ENCODE results near the gene RTRAF. TPM values are rescaled to one million over a fixed set of nuclear protein-coding genes. Genes with fewer than 3 reads are reported as not detected.
A peak's percentile ranks its signal among the peaks of the same experiment; 100 is the strongest.

RTRAF gene
- total RNA-seq, 1 donor from 2014 or later = 60.5 TPM

DNA sequence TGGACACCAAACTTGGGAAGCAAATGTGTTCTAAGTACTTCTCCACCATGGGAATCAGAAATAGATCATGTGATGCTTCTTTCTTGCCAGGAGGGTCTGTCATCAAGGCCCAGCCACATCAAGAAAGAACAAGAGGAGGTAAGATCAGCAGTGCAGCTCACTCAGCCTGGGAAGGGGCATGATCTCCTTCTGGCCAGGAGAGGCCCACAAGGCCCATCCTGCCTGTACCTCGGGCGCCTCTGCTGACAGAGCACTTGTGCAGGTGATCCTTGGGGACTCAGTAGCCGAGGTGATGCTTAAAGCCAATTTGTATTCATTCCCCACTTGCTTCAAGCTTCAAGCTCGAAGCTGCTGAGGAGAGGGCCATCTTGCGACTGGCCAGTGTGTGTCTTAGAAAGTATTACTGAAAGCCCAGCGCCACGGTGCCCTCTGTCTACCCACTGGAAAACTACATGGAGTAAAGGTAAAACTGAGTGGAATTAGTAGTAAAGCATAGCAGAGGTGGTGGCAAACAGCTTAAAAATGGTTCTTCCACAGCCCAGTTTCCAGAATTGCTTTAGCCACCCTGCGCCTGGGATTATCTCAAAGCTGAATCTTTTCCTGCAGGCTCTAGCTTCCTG lies 26.2 kb downstream of the RTRAF start:
- Histone ChIP-seq H3K27ac (ENCODE audit: low read depth, low read length) (no peak overlapping the region), H3K4me3 (ENCODE audit: low read length in 3 of 3) (no peak overlapping the region), H3K4me1 (ENCODE audit: control insufficient read depth in 3 of 3, insufficient read depth in 3 of 3, low read length in 3 of 3) (peaks cover 11 to 36% (median 31%) of the 10 kb centered on the region in 3 donors), H3K9me3 (ENCODE audit: control insufficient read depth in 3 of 3, low read length in 3 of 3) (no peaks in the 10 kb centered on the region), H3K9ac (ENCODE audit: low read depth in 1 of 3, low read length in 3 of 3) (no peak overlapping the region), H3K27me3 (ENCODE audit: control insufficient read depth in 3 of 3, insufficient read depth in 3 of 3, low read length in 3 of 3) (peaks cover 0 to 5% (median 0%) of the 10 kb centered on the region in 3 donors), H3K36me3 (ENCODE audit: control insufficient read depth in 3 of 3, insufficient read depth in 3 of 3, low read length in 3 of 3) (peaks cover 14 to 18% (median 17%) of the 10 kb centered on the region in 3 donors)

DNA sequence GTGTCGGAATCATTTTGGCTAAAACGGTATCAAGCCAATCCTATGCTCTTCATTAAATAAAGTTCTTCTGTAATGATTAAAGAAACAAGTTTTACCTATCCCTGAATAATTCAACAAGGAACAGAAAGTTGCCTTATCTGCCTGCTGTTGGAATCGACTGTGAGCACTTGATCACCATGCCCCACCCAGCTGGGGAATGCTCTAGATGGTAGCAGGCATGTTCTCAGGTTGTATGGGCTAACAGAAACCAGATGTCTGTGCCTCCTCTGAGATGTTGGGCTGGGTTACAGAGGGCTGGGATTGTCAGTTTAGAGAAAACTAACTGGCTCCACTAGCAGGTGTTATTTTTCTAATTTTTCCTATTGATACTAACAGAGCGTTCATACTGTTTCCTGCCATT lies 28.9 kb downstream of the RTRAF start:
- H3K36me3 ChIP-seq (ENCODE audit: control insufficient read depth in 3 of 3, insufficient read depth in 3 of 3, low read length in 3 of 3) = peaks cover 0 to 6% (median 6%) of the 10 kb centered on the region in 3 donors
- H3K27me3 ChIP-seq (ENCODE audit: control insufficient read depth in 3 of 3, insufficient read depth in 3 of 3, low read length in 3 of 3) = peaks cover 0 to 5% (median 0%) of the 10 kb centered on the region in 3 donors
- H3K4me1 ChIP-seq (ENCODE audit: control insufficient read depth in 3 of 3, insufficient read depth in 3 of 3, low read length in 3 of 3) = peaks cover 14 to 40% (median 35%) of the 10 kb centered on the region in 3 donors
- no peaks in the 10 kb centered on the region for H3K9me3 ChIP-seq (ENCODE audit: control insufficient read depth in 3 of 3, low read length in 3 of 3)
- no peak overlapping the region for H3K27ac ChIP-seq (ENCODE audit: low read depth, low read length)
- no peak overlapping the region for H3K9ac ChIP-seq (ENCODE audit: low read depth in 1 of 3, low read length in 3 of 3)
- no peak overlapping the region for H3K4me3 ChIP-seq (ENCODE audit: low read length in 3 of 3)

GRCh38 chr14:52018970-52019369 lies 29.6 kb downstream of the RTRAF start:
- H3K27ac ChIP-seq (ENCODE audit: low read depth, low read length) = no peak overlapping the region
- H3K4me3 ChIP-seq (ENCODE audit: low read length in 3 of 3) = no peak overlapping the region
- peaks cover 0 to 6% (median 5%) of the 10 kb centered on the region in 3 donors for H3K36me3 ChIP-seq (ENCODE audit: control insufficient read depth in 3 of 3, insufficient read depth in 3 of 3, low read length in 3 of 3)
- no peak overlapping the region for H3K9ac ChIP-seq (ENCODE audit: low read depth in 1 of 3, low read length in 3 of 3)
- peaks cover 11 to 33% (median 32%) of the 10 kb centered on the region in 3 donors for H3K4me1 ChIP-seq (ENCODE audit: control insufficient read depth in 3 of 3, insufficient read depth in 3 of 3, low read length in 3 of 3)
- H3K9me3 ChIP-seq (ENCODE audit: control insufficient read depth in 3 of 3, low read length in 3 of 3) = no peaks in the 10 kb centered on the region
- H3K27me3 ChIP-seq (ENCODE audit: control insufficient read depth in 3 of 3, insufficient read depth in 3 of 3, low read length in 3 of 3) = peaks cover 0 to 5% (median 0%) of the 10 kb centered on the region in 3 donors

DNA sequence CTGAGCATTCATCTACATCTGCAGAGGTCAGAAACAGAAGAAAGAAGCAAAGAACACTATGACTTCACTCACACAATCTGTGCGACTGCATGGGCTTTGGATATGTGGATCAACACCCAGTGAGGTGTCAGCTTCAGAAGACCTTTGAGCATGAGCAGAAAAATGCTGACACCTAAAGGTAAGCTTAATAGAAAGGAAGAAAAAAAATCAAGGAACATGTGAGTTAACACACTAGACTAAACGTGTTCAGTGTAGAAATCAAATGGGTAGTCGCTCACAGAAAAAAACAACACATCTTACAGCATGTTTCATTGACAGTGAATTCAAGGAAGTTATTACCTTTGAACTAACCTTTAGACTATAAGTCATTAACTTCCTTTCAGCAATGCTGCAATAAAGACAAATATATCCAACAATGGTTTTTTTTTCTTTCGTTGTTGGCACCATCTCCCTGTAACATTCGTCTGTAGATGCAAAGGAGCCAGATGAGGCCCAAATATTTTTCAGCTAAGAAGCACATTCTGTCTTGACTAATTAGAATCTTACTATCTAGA lies 30.9 kb downstream of the RTRAF start:
- Histone ChIP-seq H3K9me3 (ENCODE audit: control insufficient read depth in 3 of 3, low read length in 3 of 3) (peaks cover 0 to 2% (median 0%) of the 10 kb centered on the region in 3 donors), H3K9ac (ENCODE audit: low read depth in 1 of 3, low read length in 3 of 3) (no peak overlapping the region), H3K36me3 (ENCODE audit: control insufficient read depth in 3 of 3, insufficient read depth in 3 of 3, low read length in 3 of 3) (peaks cover 0 to 6% (median 4%) of the 10 kb centered on the region in 3 donors), H3K27me3 (ENCODE audit: control insufficient read depth in 3 of 3, insufficient read depth in 3 of 3, low read length in 3 of 3) (peaks cover 0 to 5% (median 0%) of the 10 kb centered on the region in 3 donors), H3K27ac (ENCODE audit: low read depth, low read length) (no peak overlapping the region), H3K4me3 (ENCODE audit: low read length in 3 of 3) (no peak overlapping the region), H3K4me1 (ENCODE audit: control insufficient read depth in 3 of 3, insufficient read depth in 3 of 3, low read length in 3 of 3) (peaks cover 7 to 26% (median 25%) of the 10 kb centered on the region in 3 donors)

DNA sequence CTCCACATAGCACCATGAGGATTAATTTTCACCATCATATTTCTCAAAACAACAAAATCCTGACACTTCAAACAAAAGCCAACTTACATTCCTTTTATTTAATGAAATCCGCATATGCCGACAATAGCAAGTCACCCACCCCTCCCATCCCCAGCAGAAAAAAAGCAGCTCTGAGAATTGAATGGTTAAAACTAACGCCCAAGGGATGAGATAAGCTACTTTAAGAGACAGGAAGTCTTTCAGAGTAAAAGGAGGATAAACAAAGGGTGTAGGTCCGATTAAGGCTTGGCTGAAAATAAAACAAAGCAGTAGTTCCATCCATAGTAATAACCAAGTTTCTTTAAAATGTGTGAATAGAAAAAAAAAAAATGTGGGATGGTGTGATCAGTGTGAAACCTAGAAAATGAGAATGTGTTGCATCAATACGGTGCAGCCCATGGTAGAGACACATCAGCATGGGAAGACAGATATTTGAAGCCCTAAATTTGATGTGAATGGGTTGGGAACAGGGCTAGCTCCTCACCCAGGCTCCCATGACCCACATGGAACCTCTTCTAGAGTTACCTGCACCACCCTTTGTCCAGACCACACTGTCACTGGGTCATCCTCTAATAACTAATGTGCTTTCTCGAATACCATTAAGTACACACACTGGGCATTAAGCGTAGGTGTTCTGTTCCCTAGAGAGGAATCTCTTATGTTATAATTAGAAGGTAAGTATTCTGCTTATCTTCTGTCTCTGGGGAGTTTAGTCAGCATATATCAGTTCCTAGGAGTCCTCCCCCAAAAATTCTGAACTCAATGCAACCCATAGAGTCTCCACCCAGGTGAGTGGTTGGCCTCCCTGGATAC lies 31.7 kb downstream of the RTRAF start:
- Histone ChIP-seq H3K9ac (ENCODE audit: low read depth in 1 of 3, low read length in 3 of 3) (no peak overlapping the region), H3K27ac (ENCODE audit: low read depth, low read length) (peak overlapping the region; percentile 14), H3K4me1 (ENCODE audit: control insufficient read depth in 3 of 3, insufficient read depth in 3 of 3, low read length in 3 of 3) (peaks cover 3 to 25% (median 19%) of the 10 kb centered on the region in 3 donors), H3K9me3 (ENCODE audit: control insufficient read depth in 3 of 3, low read length in 3 of 3) (peaks cover 0 to 2% (median 0%) of the 10 kb centered on the region in 3 donors), H3K27me3 (ENCODE audit: control insufficient read depth in 3 of 3, insufficient read depth in 3 of 3, low read length in 3 of 3) (peaks cover 0 to 5% (median 0%) of the 10 kb centered on the region in 3 donors), H3K4me3 (ENCODE audit: low read length in 3 of 3) (no peak overlapping the region), H3K36me3 (ENCODE audit: control insufficient read depth in 3 of 3, insufficient read depth in 3 of 3, low read length in 3 of 3) (peaks cover 0 to 6% (median 4%) of the 10 kb centered on the region in 3 donors)

GRCh38 chr14:52021957-52022600 lies 32.7 kb downstream of the RTRAF start:
- Histone ChIP-seq H3K9me3 (ENCODE audit: control insufficient read depth in 3 of 3, low read length in 3 of 3) (peaks cover 0 to 2% (median 0%) of the 10 kb centered on the region in 3 donors), H3K36me3 (ENCODE audit: control insufficient read depth in 3 of 3, insufficient read depth in 3 of 3, low read length in 3 of 3) (peaks cover 0 to 6% (median 4%) of the 10 kb centered on the region in 3 donors), H3K27ac (ENCODE audit: low read depth, low read length) (no peak overlapping the region), H3K4me3 (ENCODE audit: low read length in 3 of 3) (no peak overlapping the region), H3K27me3 (ENCODE audit: control insufficient read depth in 3 of 3, insufficient read depth in 3 of 3, low read length in 3 of 3) (peaks cover 0 to 5% (median 0%) of the 10 kb centered on the region in 3 donors), H3K4me1 (ENCODE audit: control insufficient read depth in 3 of 3, insufficient read depth in 3 of 3, low read length in 3 of 3) (peaks cover 4 to 30% (median 17%) of the 10 kb centered on the region in 3 donors), H3K9ac (ENCODE audit: low read depth in 1 of 3, low read length in 3 of 3) (no peak overlapping the region)

DNA sequence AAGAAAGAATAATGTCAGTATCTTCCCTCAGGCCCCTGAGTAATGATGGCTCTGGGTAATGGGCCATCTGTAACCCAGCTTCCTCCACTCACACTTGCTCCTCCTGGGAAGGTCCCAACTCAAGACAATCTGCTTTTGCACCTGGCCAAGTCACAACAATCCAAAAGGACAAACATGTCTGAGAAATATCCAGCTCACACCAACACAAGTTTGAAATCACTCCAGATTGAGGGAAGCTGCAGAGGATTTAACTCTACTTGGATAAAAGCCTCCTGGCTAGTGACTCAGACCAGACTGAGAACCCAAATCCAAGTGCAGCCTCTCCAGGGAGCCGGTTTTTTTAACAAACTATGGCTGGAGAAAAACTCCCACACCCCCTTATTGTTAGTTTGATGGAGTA lies 34.2 kb downstream of the RTRAF start:
- peaks cover 6 to 31% (median 17%) of the 10 kb centered on the region in 3 donors for H3K4me1 ChIP-seq (ENCODE audit: control insufficient read depth in 3 of 3, insufficient read depth in 3 of 3, low read length in 3 of 3)
- H3K36me3 ChIP-seq (ENCODE audit: control insufficient read depth in 3 of 3, insufficient read depth in 3 of 3, low read length in 3 of 3) = peaks cover 0 to 6% (median 4%) of the 10 kb centered on the region in 3 donors
- H3K4me3 ChIP-seq (ENCODE audit: low read length in 3 of 3) = no peak overlapping the region
- H3K27ac ChIP-seq (ENCODE audit: low read depth, low read length) = no peak overlapping the region
- H3K9ac ChIP-seq (ENCODE audit: low read depth in 1 of 3, low read length in 3 of 3) = no peak overlapping the region
- peaks cover 0 to 4% (median 0%) of the 10 kb centered on the region in 3 donors for H3K27me3 ChIP-seq (ENCODE audit: control insufficient read depth in 3 of 3, insufficient read depth in 3 of 3, low read length in 3 of 3)
- H3K9me3 ChIP-seq (ENCODE audit: control insufficient read depth in 3 of 3, low read length in 3 of 3) = peaks cover 0 to 2% (median 0%) of the 10 kb centered on the region in 3 donors

GRCh38 chr14:52025310-52025709 lies 36.0 kb downstream of the RTRAF start:
- Histone ChIP-seq H3K9me3 (ENCODE audit: control insufficient read depth in 3 of 3, low read length in 3 of 3) (peaks cover 0 to 2% (median 0%) of the 10 kb centered on the region in 3 donors), H3K4me3 (ENCODE audit: low read length in 3 of 3) (no peak overlapping the region), H3K27ac (ENCODE audit: low read depth, low read length) (peak overlapping the region; percentile 11), H3K27me3 (ENCODE audit: control insufficient read depth in 3 of 3, insufficient read depth in 3 of 3, low read length in 3 of 3) (no peaks in the 10 kb centered on the region), H3K4me1 (ENCODE audit: control insufficient read depth in 3 of 3, insufficient read depth in 3 of 3, low read length in 3 of 3) (peaks cover 6 to 24% (median 17%) of the 10 kb centered on the region in 3 donors), H3K9ac (ENCODE audit: low read depth in 1 of 3, low read length in 3 of 3) (no peak overlapping the region), H3K36me3 (ENCODE audit: control insufficient read depth in 3 of 3, insufficient read depth in 3 of 3, low read length in 3 of 3) (no peaks in the 10 kb centered on the region)

DNA sequence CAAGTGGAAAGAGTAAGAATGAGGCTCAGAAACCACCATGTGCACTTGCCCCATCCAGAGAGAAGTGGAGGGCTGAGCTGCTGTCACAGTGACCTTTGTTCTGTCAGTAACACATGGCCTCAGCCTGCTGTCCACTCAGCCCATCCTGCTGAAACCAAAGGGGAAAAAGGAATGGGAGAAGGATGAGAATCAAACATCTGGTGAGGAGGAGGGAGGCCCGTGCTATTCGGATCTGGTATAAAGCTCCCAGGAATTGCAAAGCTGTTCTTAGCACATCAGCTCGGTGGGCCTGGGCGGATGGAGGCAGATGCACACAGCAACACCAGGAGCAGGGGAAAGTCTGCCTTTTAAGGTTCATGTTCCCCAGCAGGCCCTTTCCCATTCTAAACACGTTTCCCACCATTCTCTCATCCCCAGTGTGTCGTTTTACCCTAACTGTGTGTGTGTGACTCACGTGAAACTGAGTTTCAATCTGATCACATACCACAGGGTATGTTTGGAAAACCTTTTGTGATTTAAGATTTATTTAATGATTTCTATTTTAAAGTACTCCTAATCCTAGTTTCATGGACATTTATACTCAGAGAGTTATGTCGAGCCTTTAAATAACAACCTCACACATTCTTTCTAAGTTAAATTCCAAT lies 36.8 kb downstream of the RTRAF start:
- Histone ChIP-seq H3K27ac (ENCODE audit: low read depth, low read length) (peak overlapping the region; percentile 11), H3K36me3 (ENCODE audit: control insufficient read depth in 3 of 3, insufficient read depth in 3 of 3, low read length in 3 of 3) (no peaks in the 10 kb centered on the region), H3K27me3 (ENCODE audit: control insufficient read depth in 3 of 3, insufficient read depth in 3 of 3, low read length in 3 of 3) (no peaks in the 10 kb centered on the region), H3K4me3 (ENCODE audit: low read length in 3 of 3) (no peak overlapping the region), H3K4me1 (ENCODE audit: control insufficient read depth in 3 of 3, insufficient read depth in 3 of 3, low read length in 3 of 3) (peaks cover 5 to 24% (median 15%) of the 10 kb centered on the region in 3 donors), H3K9ac (ENCODE audit: low read depth in 1 of 3, low read length in 3 of 3) (no peak overlapping the region), H3K9me3 (ENCODE audit: control insufficient read depth in 3 of 3, low read length in 3 of 3) (peaks cover 0 to 2% (median 0%) of the 10 kb centered on the region in 3 donors)
